GM18507 (cell line): ENCODE measurements around the gene CHST14.

ENCODE experiments used
- DNase-seq: peaks from one replicate; pipeline ENCODE4 v3.0.0; 2011; ENCODE audit warnings: low read depth; ENCODE audit not compliant: insufficient read length; ENCODE audit errors: extremely low spot score
- FAIRE-seq: peaks from 2 replicates; lab custom pipeline; 2011; peaks lifted over from hg19 to GRCh38; lab: Jason Lieb, UNC

The CHST14 gene

DNA sequence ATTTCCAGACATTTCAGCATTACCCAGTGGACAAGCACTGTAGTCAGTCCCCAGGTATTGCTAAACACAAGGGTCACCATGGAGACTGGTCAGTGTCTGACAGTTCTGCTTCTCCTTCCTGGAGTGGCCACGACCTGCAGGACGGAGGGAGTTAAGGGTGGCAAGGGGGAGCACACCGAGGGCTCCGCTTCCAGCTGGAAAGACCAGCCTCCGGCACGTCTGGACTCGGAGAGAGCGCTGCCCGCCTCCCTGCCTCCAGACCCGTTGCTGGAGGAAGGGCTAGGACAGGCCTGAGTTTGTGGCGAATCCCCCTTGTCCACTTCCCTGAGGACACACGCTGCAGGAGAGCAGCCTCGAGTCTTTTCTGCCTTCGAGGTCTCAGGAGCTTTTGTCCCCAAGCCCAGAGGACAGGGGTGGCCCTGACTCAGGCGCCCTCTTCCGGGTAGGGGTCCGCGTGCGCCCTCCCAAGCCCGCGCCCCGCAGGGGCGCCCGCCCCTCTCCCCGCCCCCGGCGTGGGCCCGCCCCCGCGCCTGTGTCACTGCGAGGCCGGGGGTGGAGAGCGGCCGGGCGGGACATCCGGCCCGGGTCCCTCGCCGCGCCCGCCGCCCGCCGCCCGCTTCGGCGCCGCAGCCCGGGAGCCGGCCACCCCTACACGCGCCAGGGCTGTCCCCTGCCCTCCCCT is at the start of gene CHST14:
Gene CHST14, plus strand, starts transcription at position 562 of the 682 bp plus-strand sequence. CDS start 230 bp downstream, outside the sequence.
- FAIRE-seq (no peak), DNase-seq (peak; percentile 73)

DNA sequence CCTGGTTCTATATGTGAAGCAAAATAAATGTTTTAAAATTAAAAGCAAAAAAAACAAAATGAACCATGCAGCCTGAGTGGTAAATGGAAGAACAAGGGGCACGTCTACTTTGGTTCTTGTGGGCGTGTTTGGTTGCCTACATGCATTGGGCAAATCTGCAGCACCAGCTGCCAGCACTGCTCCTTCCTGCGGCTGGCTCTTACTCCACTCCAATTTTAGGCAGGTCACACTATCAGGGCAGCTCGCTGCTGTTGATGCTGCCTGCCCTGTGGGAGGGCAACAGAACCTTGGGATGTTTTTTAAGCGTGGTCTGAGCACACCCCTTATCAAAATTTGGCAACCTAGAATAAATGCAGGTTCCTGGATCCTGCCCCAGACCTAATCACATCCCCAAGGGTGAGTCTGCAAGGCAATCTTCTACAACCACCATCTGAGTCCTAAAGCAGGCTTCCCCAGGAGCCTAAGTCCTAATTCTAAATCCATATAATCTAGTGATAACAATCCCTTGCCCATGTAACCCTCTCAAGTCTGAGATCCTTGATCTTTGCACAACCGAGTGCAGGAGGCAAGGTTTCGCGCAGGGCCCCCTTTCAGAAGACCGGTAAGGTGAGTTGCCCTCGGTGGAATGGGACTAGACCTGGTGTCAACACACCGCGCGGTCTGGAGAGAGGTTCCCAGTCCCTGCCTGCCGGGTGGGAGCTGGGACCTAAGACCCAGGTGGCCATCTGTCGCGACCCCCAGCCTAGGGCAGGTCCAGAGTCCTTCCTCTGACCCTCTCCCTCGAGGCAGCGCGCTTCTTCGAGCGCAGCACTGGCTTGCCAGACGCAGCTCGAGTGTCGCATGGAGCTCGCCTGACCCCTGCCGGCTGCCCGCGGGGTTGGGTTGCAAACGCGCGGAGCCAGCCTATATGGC is 49.3 kb upstream of the CHST14 start:
- DNase-seq (peak; percentile 83), FAIRE-seq (peak; percentile 70)

DNA sequence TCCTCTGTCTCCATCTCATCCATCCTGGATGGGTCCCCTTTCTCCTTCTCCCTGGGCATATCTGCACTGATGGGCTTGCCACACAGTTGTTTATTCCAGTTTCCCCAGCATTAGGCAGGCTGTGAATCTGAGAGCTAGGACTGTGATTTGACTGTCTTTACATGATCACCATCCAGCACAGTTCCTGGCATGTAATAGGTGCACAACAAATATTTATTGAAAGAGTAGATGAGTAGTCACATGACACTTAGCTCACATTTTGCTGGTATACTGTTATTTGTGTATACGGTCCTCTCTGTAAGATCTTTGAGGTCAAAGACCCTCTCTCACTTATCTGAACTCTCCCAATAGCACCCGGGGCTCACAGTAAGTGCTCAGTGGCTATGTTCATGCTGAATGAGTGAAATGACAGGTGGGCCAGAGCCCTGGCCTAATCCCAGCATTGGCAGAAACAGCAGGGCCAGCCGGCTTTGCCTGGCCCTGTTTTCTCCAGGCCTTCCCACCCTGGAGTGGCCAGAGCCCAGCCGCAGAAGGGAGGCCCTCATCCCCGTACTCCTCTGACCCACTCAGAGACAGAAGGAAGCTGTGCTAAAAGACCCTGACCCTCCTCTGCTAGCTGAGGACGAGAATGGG is 46.2 kb upstream of the CHST14 start:
- DNase-seq (no peak), FAIRE-seq (no peak)

DNA sequence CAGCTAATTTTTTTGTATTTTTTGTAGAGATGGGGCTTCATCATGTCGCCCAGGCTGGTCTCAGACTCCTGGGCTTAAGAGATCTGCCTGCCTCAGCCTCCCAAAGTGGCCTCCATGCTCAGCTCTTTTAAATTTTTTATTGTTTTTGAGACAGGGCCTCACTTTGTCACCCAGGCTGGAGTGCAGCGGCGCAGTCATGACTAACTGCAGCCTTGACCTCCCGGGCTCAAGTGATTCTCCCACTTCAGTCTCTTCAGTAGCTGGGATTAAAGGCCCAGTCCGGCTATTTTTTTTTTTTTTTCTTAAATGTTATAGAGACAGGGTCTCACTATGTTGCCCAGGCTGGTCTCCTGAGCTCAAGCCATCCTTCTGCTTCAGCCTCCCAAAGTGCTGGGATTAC is 45.1 kb upstream of the CHST14 start:
- FAIRE-seq (no peak), DNase-seq (no peak)

GRCh38 chr15:40427188-40427587 is 43.6 kb upstream of the CHST14 start:
- no peak for FAIRE-seq
- no peak for DNase-seq

- DNase-seq, result no peak
Measured at GRCh38 chr15:40428185-40428584, 42.6 kb upstream of the CHST14 start.

GRCh38 chr15:40429068-40429710 is 41.6 kb upstream of the CHST14 start:
- FAIRE-seq, result no peak
- DNase-seq, result no peak

More at GRCh38 chr15:40428185-40428584, 42.6 kb upstream of the CHST14 start:
- FAIRE-seq, result no peak

- DNase-seq, result no peak
- FAIRE-seq, result no peak
Measured at GRCh38 chr15:40430271-40430805, 40.4 kb upstream of the CHST14 start.

DNA sequence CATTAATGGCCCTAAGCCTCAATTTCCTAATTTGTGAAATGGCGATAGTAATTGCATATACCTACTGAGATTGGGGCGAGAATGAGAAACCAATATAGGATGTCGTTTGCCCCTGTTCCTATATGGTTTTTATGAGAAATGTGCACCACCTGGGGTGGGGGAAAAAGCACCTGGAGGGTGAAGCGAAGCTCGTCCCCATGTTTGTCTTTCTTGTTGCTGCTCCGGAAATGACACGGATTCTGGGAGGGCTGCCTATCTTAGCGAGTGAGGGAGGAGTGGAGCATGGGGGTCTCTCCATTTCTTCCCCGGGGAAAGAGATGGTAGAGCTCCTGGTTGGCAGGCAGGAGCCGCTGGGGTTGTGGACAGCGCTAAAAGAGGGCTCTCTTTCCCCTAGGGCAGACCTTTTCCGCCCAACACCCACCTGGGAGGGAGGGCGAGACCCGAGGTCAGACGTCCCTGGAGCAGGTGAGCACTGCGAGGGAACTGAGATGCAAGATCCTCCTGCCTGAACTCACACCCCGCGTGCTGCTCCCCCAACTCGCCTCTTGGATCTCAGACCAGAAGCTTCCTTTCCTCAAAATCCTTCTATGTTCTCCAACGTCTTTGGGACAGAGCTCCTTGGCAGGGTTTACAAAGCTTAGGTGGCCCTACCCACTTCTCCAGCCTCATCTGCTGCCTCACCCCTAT is 35.6 kb upstream of the CHST14 start:
- DNase-seq (no peak), FAIRE-seq (no peak)

DNA sequence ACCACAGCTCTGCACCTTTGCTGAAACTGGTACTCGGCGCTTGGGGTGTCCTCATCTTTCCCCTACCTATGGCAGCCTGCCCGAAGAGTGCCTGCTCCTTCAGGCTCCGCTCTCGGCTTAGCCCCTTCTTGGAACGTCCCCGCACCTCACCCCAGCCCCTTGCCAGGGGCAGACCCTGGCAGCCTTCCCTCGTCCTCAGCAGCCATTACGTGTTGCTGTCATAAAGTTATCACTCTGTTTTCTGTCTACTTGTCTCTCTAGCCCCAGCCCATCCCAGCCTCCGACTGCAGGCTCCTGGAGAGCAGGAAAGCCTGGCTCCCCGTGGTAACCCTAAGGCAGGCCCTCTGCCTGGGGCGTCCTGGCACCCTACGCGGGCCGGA is 35.1 kb upstream of the CHST14 start:
- FAIRE-seq, result no peak
- no peak for DNase-seq

DNA sequence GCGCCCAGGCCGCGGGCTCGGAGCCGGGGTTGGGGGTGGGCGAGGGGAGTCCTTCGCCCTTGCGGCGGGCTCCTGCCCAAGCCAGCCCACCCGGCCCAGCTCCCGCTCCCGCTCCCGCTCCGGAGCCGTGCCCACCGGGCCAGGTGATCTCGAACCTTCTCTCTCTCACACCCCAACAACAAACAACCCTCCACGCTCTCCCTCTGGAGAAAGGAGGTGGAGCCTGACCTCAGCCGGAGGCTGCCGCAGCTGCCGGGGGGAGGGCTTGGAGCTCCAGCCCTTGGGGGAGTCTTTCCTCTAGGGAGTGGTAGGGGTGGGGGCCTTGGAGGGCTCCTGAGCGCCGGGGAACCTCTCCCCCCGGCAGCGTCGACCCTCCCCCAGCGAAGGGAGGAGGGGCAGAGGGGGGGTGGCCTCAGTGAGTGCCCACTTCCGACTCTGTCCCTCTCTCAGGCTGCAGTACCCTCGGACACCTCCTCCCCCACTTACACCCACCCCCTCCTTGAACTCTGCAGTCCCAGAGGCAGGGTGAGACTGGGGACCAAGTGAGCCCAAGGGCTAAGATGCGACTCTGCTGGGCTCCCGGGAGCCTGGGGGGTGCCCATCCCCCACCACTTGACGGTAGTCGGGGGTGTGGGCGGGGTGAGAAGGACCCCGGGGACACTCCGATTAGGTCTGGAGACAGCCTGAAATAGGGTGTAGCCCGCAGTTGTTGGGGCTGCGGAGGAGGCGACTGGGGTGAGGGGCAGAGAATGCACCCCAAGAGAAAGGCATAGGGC is 34.5 kb upstream of the CHST14 start:
- FAIRE-seq (no peak), DNase-seq (no peak)

GRCh38 chr15:40436892-40437751 is 33.7 kb upstream of the CHST14 start:
- DNase-seq (no peak), FAIRE-seq (no peak)

GRCh38 chr15:40437752-40438687 is 32.8 kb upstream of the CHST14 start:
- FAIRE-seq (no peak), DNase-seq (no peak)

- no peak for DNase-seq
- FAIRE-seq, result no peak
Measured at GRCh38 chr15:40438712-40439111, 32.1 kb upstream of the CHST14 start.

- FAIRE-seq, result no peak
Measured at GRCh38 chr15:40439461-40439959, 31.3 kb upstream of the CHST14 start.

More at GRCh38 chr15:40439461-40439959, 31.3 kb upstream of the CHST14 start:
- DNase-seq, result no peak
